Neural progenitor cell (in vitro differentiated cells): Measurements from ENCODE around the gene POU6F1. TPM values are rescaled to one million over a fixed set of nuclear protein-coding genes. Genes with fewer than 3 reads are reported as not detected.
"Not testable (repeated sequence)": the region's sequence is repeated elsewhere in the genome, so short reads cannot be mapped to it uniquely, and the experiment has no call there.

Source experiments
- DNase-seq: peaks from one replicate; pipeline ENCODE4 v3.0.0-alpha.2; 2016; ENCODE audit warnings: low spot score
- H2AFZ ChIP-seq: fragments of 200-600 bp; sonication (generic); replicated peaks from 2 replicates; pipeline ENCODE4 v1.6.1; 2016; ENCODE audit warnings: antibody characterized with exemption
- H3F3A ChIP-seq: fragments of 200-600 bp; sonication (generic); 2 replicates; pipeline ENCODE4 v1.6.1; 2016; ENCODE audit warnings: antibody characterized with exemption, low read depth
- H3K27ac ChIP-seq: fragments of 200-600 bp; sonication (generic); 2 replicates; pipeline ENCODE4 v1.5.1; 2016; ENCODE audit warnings: mild to moderate bottlenecking
- H3K27me3 ChIP-seq: fragments of 200-600 bp; sonication (generic); 2 replicates; pipeline ENCODE4 v1.6.1; 2016; ENCODE audit warnings: mild to moderate bottlenecking, moderate library complexity
- H3K36me3 ChIP-seq: fragments of 200-600 bp; sonication (generic); 2 replicates; pipeline ENCODE4 v1.5.1; 2016
- H3K4me1 ChIP-seq: fragments of 200-600 bp; sonication (generic); 2 replicates; pipeline ENCODE4 v1.6.1; 2016; ENCODE audit warnings: mixed run types
- H3K4me2 ChIP-seq: fragments of 200-600 bp; sonication (generic); 2 replicates; pipeline ENCODE4 v1.6.1; 2016
- H3K4me3 ChIP-seq: fragments of 200-600 bp; sonication (generic); 2 replicates; pipeline ENCODE4 v1.5.1; 2016
- H3K79me2 ChIP-seq: fragments of 200-600 bp; sonication (generic); 2 replicates; pipeline ENCODE4 v1.6.1; 2016; ENCODE audit warnings: low read depth
- H3K9ac ChIP-seq: fragments of 200-600 bp; sonication (generic); 2 replicates; pipeline ENCODE4 v1.6.1; 2016
- H3K9me3 ChIP-seq: fragments of 200-600 bp; sonication (generic); 2 replicates; pipeline ENCODE4 v1.5.1; 2016; ENCODE audit warnings: low read depth
- H4K20me1 ChIP-seq: fragments of 200-600 bp; sonication (generic); 2 replicates; pipeline ENCODE4 v1.6.1; 2016; ENCODE audit warnings: low read depth
- H3K27ac Mint-ChIP-seq: 3 replicates; pipeline ENCODE4 v1.8.0; 2021; ENCODE audit warnings: mixed read lengths
- H3K27me3 Mint-ChIP-seq: 2 replicates; pipeline ENCODE4 v1.8.0; 2022; ENCODE audit warnings: low read depth, mild to moderate bottlenecking, inconsistent platforms, moderate library complexity, mixed read lengths; ENCODE audit not compliant: insufficient read depth
- H3K36me3 Mint-ChIP-seq: 3 replicates; pipeline ENCODE4 v1.8.0; 2021; ENCODE audit warnings: mixed read lengths
- H3K4me1 Mint-ChIP-seq: 3 replicates; pipeline ENCODE4 v1.8.0; 2021; ENCODE audit warnings: mixed read lengths
- H3K4me3 Mint-ChIP-seq: 3 replicates; pipeline ENCODE4 v1.8.0; 2021; ENCODE audit warnings: mild to moderate bottlenecking, moderate library complexity, mixed read lengths
- H3K9me3 Mint-ChIP-seq: 3 replicates; pipeline ENCODE4 v1.8.0; 2020; ENCODE audit warnings: mixed read lengths
- EZH2 ChIP-seq: fragments of 200-600 bp; sonication (generic); IDR thresholded peaks from 2 replicates; pipeline ENCODE4 v1.6.1; 2017; ENCODE audit warnings: antibody characterized with exemption, mild to moderate bottlenecking, moderate library complexity
- EZH2phosphoT487 ChIP-seq: fragments of 200-600 bp; sonication (generic); IDR thresholded peaks from 2 replicates; pipeline ENCODE4 v1.6.1; 2017; ENCODE audit warnings: antibody characterized with exemption
- total RNA-seq: library from RNA; depleted of rRNA; stranded (reverse); fragments of >200 nt; gene quantifications from 2 replicates; pipeline ENCODE4 v1.2.3, GENCODE V29; 2015; ENCODE audit warnings: low replicate concordance
- TF ChIP-seq, protein P1 (sequence below): fragments of 200-600 bp; sonication (generic); IDR thresholded peaks from 2 replicates; pipeline ENCODE4 v1.5.1; 2017; ENCODE audit warnings: antibody characterized with exemption, mild to moderate bottlenecking

The POU6F1 gene
- total RNA-seq, 1 donor from 2014 or later = 1.6 TPM

DNA sequence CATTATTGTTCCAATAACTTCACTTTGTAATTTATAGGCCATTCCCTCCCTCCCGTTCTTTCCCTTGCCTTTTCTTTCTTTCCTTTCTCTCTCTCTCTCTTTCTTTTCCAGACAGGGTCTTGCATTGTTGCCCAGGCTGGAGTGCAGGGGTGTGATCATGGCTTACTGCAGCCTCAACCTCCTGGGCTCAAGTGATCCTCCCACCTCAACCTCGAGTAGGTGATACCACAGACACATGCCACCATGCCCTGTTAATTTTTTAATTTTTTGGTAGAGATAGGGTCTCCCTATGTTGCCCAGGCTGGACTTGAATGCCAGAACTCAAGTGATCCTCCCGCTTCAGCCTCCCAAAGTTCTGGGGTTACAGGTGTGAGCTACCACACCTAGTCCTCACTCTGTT is 6.8 kb upstream of the POU6F1 start:
- Mint-ChIP-seq H3K36me3 (no peaks in the 10 kb centered on the region), H3K27me3 (peaks cover 2% of the 10 kb centered on the region), H3K4me1 (peaks cover 9% of the 10 kb centered on the region), H3K9me3 (no peaks in the 10 kb centered on the region), H3K27ac (no peak overlapping the region), H3K4me3 (no peak overlapping the region)
- Histone ChIP-seq H2AFZ (no peak overlapping the region), H3K4me3 (no peak overlapping the region), H3K79me2 (no peaks in the 10 kb centered on the region), H3K27ac (no peak overlapping the region), H3K36me3 (no peaks in the 10 kb centered on the region), H3K9me3 (no peaks in the 10 kb centered on the region), H3K4me2 (no peak overlapping the region), H3K4me1 (no peaks in the 10 kb centered on the region), H3F3A (peaks cover 6% of the 10 kb centered on the region), H3K9ac (no peak overlapping the region), H3K27me3 (no peaks in the 10 kb centered on the region), H4K20me1 (no peaks in the 10 kb centered on the region)
- TF ChIP-seq EZH2 (no peak), EZH2phosphoT487 (no peak)
- TF ChIP-seq, protein P1, sequence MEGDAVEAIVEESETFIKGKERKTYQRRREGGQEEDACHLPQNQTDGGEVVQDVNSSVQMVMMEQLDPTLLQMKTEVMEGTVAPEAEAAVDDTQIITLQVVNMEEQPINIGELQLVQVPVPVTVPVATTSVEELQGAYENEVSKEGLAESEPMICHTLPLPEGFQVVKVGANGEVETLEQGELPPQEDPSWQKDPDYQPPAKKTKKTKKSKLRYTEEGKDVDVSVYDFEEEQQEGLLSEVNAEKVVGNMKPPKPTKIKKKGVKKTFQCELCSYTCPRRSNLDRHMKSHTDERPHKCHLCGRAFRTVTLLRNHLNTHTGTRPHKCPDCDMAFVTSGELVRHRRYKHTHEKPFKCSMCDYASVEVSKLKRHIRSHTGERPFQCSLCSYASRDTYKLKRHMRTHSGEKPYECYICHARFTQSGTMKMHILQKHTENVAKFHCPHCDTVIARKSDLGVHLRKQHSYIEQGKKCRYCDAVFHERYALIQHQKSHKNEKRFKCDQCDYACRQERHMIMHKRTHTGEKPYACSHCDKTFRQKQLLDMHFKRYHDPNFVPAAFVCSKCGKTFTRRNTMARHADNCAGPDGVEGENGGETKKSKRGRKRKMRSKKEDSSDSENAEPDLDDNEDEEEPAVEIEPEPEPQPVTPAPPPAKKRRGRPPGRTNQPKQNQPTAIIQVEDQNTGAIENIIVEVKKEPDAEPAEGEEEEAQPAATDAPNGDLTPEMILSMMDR = no peak
- no peak for DNase-seq

DNA sequence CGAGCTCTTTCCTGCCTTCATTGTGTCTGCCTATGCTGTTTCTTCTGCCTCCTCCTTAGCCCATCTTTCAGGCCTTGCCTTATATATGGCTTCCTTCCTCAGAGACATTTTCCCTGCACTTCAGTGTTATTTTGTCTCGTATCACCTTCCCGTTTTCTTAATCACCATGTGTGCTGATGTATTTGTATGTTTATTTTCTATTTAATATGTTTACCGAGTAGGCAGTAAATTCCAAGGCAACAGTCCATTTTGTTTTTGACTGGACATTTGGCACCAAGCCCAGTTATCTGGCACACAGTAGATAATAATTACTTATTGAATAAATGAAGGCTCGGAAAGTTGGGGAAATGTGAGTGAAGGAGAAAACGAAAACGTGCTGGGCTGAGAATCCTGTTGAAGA is 4.6 kb upstream of the POU6F1 start:
- TF ChIP-seq, protein P1 = no peak
- TF ChIP-seq EZH2phosphoT487 (no peak), EZH2 (no peak)
- peaks cover 20% of the 10 kb centered on the region for H3K4me1 Mint-ChIP-seq
- peaks cover 21% of the 10 kb centered on the region for H3F3A ChIP-seq
- H3K27me3 Mint-ChIP-seq = peaks cover 4% of the 10 kb centered on the region
- H3K27ac ChIP-seq = no peak overlapping the region
- peaks cover 11% of the 10 kb centered on the region for H3K4me1 ChIP-seq
- DNase-seq = no peak
- no peak overlapping the region for H3K9ac ChIP-seq
- H4K20me1 ChIP-seq = no peaks in the 10 kb centered on the region
- H3K36me3 Mint-ChIP-seq = no peaks in the 10 kb centered on the region
- H2AFZ ChIP-seq = no peak overlapping the region
- no peak overlapping the region for H3K4me3 ChIP-seq
- no peaks in the 10 kb centered on the region for H3K9me3 ChIP-seq
- H3K79me2 ChIP-seq = no peaks in the 10 kb centered on the region
- no peak overlapping the region for H3K27ac Mint-ChIP-seq
- H3K36me3 ChIP-seq = no peaks in the 10 kb centered on the region
- H3K9me3 Mint-ChIP-seq = no peaks in the 10 kb centered on the region
- no peak overlapping the region for H3K4me3 Mint-ChIP-seq
- H3K27me3 ChIP-seq = no peaks in the 10 kb centered on the region
- H3K4me2 ChIP-seq = no peak overlapping the region

DNA sequence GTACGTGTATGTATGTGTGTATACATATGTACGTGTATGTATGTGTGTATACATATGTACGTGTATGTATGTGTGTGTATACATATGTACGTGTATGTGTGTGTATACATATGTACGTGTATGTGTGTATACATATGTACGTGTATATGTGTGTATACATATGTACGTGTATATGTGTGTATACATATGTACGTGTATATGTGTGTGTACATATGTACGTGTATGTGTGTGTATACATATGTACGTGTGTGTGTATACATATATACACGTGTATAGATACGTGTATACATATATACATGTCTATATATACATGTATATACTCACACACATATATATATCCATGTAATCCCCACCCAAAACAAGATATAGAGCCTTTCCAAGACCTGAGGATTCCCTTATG is 2.0 kb upstream of the POU6F1 start:
- not testable (repeated sequence) for H3K36me3 Mint-ChIP-seq, H3K27ac Mint-ChIP-seq, H3K4me2 ChIP-seq, H3K9me3 Mint-ChIP-seq, H3K27me3 Mint-ChIP-seq, H2AFZ ChIP-seq, H4K20me1 ChIP-seq, H3K79me2 ChIP-seq, DNase-seq, H3K4me3 ChIP-seq, H3K4me3 Mint-ChIP-seq, H3K9ac ChIP-seq, H3K27ac ChIP-seq, H3K36me3 ChIP-seq, H3K9me3 ChIP-seq
- peaks cover 12% of the 10 kb centered on the region for H3K27me3 ChIP-seq
- H3F3A ChIP-seq = peaks cover 37% of the 10 kb centered on the region
- peaks cover 16% of the 10 kb centered on the region for H3K4me1 ChIP-seq
- H3K4me1 Mint-ChIP-seq = peaks cover 14% of the 10 kb centered on the region

DNA sequence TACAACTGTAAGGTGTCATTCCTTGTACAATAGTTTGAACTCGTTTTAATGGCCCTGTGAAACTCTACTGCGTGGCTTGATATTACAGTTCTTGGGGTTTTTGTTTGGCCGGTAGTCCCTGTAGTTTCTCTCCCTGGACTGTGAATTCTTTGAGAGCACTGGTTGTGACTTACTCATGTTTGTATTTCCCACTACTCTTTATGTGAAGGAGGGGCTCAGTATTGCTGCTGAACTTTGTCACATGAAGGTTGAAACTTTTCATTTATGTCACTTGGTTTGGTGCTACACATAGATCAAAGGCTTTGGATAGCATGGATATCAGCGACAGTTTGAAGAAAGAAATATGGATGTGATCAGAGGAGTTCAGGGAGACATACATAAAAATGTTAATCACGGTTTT is 1.5 kb upstream of the POU6F1 start:
- Histone ChIP-seq H3K9ac (no peak overlapping the region), H3K27ac (no peak overlapping the region), H3K36me3 (no peaks in the 10 kb centered on the region), H3F3A (peaks cover 37% of the 10 kb centered on the region), H3K9me3 (no peaks in the 10 kb centered on the region), H4K20me1 (no peaks in the 10 kb centered on the region), H3K4me1 (peaks cover 16% of the 10 kb centered on the region), H3K27me3 (peaks cover 12% of the 10 kb centered on the region), H3K79me2 (no peaks in the 10 kb centered on the region), H3K4me3 (no peak overlapping the region), H3K4me2 (no peak overlapping the region), H2AFZ (no peak overlapping the region)
- Mint-ChIP-seq H3K27ac (no peak overlapping the region), H3K36me3 (no peaks in the 10 kb centered on the region), H3K9me3 (no peaks in the 10 kb centered on the region), H3K27me3 (peaks cover 4% of the 10 kb centered on the region), H3K4me1 (peaks cover 14% of the 10 kb centered on the region), H3K4me3 (peak overlapping the region; percentile 34)
- TF ChIP-seq, protein P1 = no peak
- no peak for TF ChIP-seq EZH2phosphoT487
- no peak for TF ChIP-seq EZH2
- DNase-seq = no peak
